Measurements from ENCODE around the gene FGF19. TPM values are rescaled to one million over a fixed set of nuclear protein-coding genes. Genes with fewer than 3 reads are reported as not detected.

The FGF19 gene
- total RNA-seq, 1 experiment from 2014 or later: 7.4 TPM

- Histone ChIP-seq H3K9me3 (ENCODE audit: control insufficient read depth, low read depth, low read length) (no peaks in the 10 kb centered on the region), H4K8ac (replicated peaks; ENCODE audit: insufficient read length, low read depth, low read length) (no peak overlapping the region), H2AK5ac (ENCODE audit: insufficient read length, low read length) (no peak overlapping the region), H3K14ac (ENCODE audit: insufficient read depth, low read length) (no peak overlapping the region; the same call in 1 of the 2 replicates), H3K18ac (ENCODE audit: insufficient read length, low read depth, low read length) (no peak overlapping the region), H3K79me1 (ENCODE audit: insufficient read depth, low read depth, low read length, poor library complexity, severe bottlenecking) (no peaks in the 10 kb centered on the region), H2BK15ac (ENCODE audit: low read depth, low read length) (no peak overlapping the region), H3K4ac (ENCODE audit: low read depth, low read length) (no peak overlapping the region), H2BK5ac (ENCODE audit: insufficient read length, low read length) (no peak overlapping the region), H3K4me2 (ENCODE audit: insufficient read depth, insufficient read length, low read length) (no peak overlapping the region), H4K5ac (ENCODE audit: insufficient read length, low read depth, low read length) (no peak overlapping the region), H3K9ac (ENCODE audit: extremely low read depth, insufficient read length, low read length) (no peak overlapping the region), H3K23ac (ENCODE audit: insufficient read length, low read depth, low read length) (no peak overlapping the region), H4K91ac (ENCODE audit: insufficient read length, low read depth, low read length) (no peak overlapping the region), H2BK20ac (ENCODE audit: low read depth, low read length, poor library complexity, severe bottlenecking) (no peak overlapping the region), H3K4me1 (ENCODE audit: insufficient read depth, low read length) (no peaks in the 10 kb centered on the region), H3T11ph (ENCODE audit: low read length) (no peak overlapping the region), H2AFZ (ENCODE audit: low read length) (no peak overlapping the region), H2BK12ac (ENCODE audit: insufficient read length, low read depth, low read length) (no peak overlapping the region), H3K56ac (ENCODE audit: insufficient read length, low read depth, low read length) (no peak overlapping the region), H3K27ac (ENCODE audit: insufficient read length, low read depth, low read length) (no peak overlapping the region), H3K79me2 (ENCODE audit: insufficient read depth, low read length) (no peaks in the 10 kb centered on the region), H2BK120ac (ENCODE audit: low read depth, low read length, poor library complexity, severe bottlenecking) (no peak overlapping the region), H3K23me2 (ENCODE audit: insufficient read length, low read depth, low read length, poor library complexity, severe bottlenecking) (no peaks in the 10 kb centered on the region), H3K27me3 (ENCODE audit: insufficient read depth, low read length) (no peaks in the 10 kb centered on the region), H4K20me1 (ENCODE audit: control insufficient read depth, insufficient read depth, insufficient read length) (no peaks in the 10 kb centered on the region)
- Mint-ChIP-seq H3K4me3 (no peak overlapping the region), H3K4me1 (peaks cover 29 to 30% of the 10 kb centered on the region in 2 experiments), H3K36me3 (ENCODE audit: insufficient read depth in 1 of 3, low read depth in 3 of 3) (peaks cover 5 to 51% (median 48%) of the 10 kb centered on the region in 3 experiments; a peak in 6 of 7 replicates), H3K27me3 (ENCODE audit: low read depth) (no peaks in the 10 kb centered on the region), H3K27ac (peak overlapping the region in 1 of 3 experiments; percentile 89; a peak in 1 of 7 replicates), H3K9me3 (no peaks in the 10 kb centered on the region)
- no peak for TF ChIP-seq CTCF (conservative IDR thresholded peaks at IDR 0.05)
- DNase-seq: peak; percentile 32
- no CpG with 5 or more reads among the region's 38 CpGs for WGBS (ENCODE audit: extremely low coverage, insufficient read length, low lambda C conversion rate)
Measured at GRCh38 chr11:69654001-69654659, 49.7 kb downstream of the FGF19 start.
